ENCODE results near the gene CHRNA7. TPM values are rescaled to one million over a fixed set of nuclear protein-coding genes. Genes with fewer than 3 reads are reported as not detected.
"Not testable (repeated sequence)": the region's sequence is repeated elsewhere in the genome, so short reads cannot be mapped to it uniquely, and the experiment has no call there.

CHRNA7 gene
- polyA plus RNA-seq, 4 donors, result 4.3 to 13.7 (median 8.0) TPM

GRCh38 chr15:32196206-32196605 is 165.9 kb downstream of the CHRNA7 start:
- not testable (repeated sequence) for H3K27me3 ChIP-seq (ENCODE audit: control insufficient read depth in 3 of 3, insufficient read depth in 3 of 3, low read length in 3 of 3); H3K27ac ChIP-seq (ENCODE audit: low read depth in 1 of 3, low read length in 2 of 3); DNase-seq; H3K4me3 ChIP-seq (ENCODE audit: low read depth in 1 of 3, low read length in 3 of 3); H3K36me3 ChIP-seq (ENCODE audit: control insufficient read depth in 3 of 3, insufficient read depth in 2 of 3, low read depth in 1 of 3, low read length in 3 of 3); FAIRE-seq; H3K9me3 ChIP-seq (ENCODE audit: control insufficient read depth in 2 of 2, insufficient read depth in 1 of 2, low read depth in 1 of 2, low read length in 1 of 2); H3K4me1 ChIP-seq (ENCODE audit: control insufficient read depth in 3 of 3, insufficient read depth in 2 of 3, low read depth in 1 of 3, low read length in 2 of 3)
- 58 to 67% (median 64%) methylated on average over 2 to 3 of the region's 7 CpGs for WGBS, 3 donors

- not testable (repeated sequence) for H3K27ac ChIP-seq (ENCODE audit: low read depth in 1 of 3, low read length in 2 of 3); FAIRE-seq; H3K27me3 ChIP-seq (ENCODE audit: control insufficient read depth in 3 of 3, insufficient read depth in 3 of 3, low read length in 3 of 3); H3K9me3 ChIP-seq (ENCODE audit: control insufficient read depth in 2 of 2, insufficient read depth in 1 of 2, low read depth in 1 of 2, low read length in 1 of 2); DNase-seq; H3K4me3 ChIP-seq (ENCODE audit: low read depth in 1 of 3, low read length in 3 of 3); H3K36me3 ChIP-seq (ENCODE audit: control insufficient read depth in 3 of 3, insufficient read depth in 2 of 3, low read depth in 1 of 3, low read length in 3 of 3); H3K4me1 ChIP-seq (ENCODE audit: control insufficient read depth in 3 of 3, insufficient read depth in 2 of 3, low read depth in 1 of 3, low read length in 2 of 3)
- WGBS, 3 donors, result 62 to 91% methylated on average over 3 of the region's 5 CpGs; no CpG with 5 or more reads in 1 of the 3 donors
These were observed 168.6 kb downstream of the CHRNA7 start for GRCh38 chr15:32198938-32199337.

DNA sequence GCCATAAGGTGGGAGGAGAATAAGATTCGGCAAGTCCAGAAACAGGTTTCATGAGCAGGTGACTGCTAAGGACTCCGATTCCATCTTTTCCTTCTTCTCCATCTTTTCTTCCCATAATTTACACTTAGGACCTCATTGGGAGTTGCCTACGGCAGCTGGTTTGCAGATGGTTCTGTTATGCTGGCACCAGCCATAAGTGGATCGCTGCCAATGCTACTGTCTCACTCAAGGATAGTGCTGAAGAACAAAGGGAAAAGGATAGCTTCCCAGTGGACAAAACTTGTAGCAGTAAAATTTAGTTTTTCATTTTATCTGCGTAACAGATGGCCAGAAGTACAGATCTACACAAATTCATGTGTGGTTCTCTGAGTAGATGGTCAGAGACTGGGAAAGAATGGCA is 178.8 kb downstream of the CHRNA7 start:
- DNase-seq; H3K4me3 ChIP-seq (ENCODE audit: low read depth in 1 of 3, low read length in 3 of 3); H3K27me3 ChIP-seq (ENCODE audit: control insufficient read depth in 3 of 3, insufficient read depth in 3 of 3, low read length in 3 of 3); H3K9me3 ChIP-seq (ENCODE audit: control insufficient read depth in 2 of 2, insufficient read depth in 1 of 2, low read depth in 1 of 2, low read length in 1 of 2); H3K4me1 ChIP-seq (ENCODE audit: control insufficient read depth in 3 of 3, insufficient read depth in 2 of 3, low read depth in 1 of 3, low read length in 2 of 3); H3K36me3 ChIP-seq (ENCODE audit: control insufficient read depth in 3 of 3, insufficient read depth in 2 of 3, low read depth in 1 of 3, low read length in 3 of 3); FAIRE-seq; H3K27ac ChIP-seq (ENCODE audit: low read depth in 1 of 3, low read length in 2 of 3): not testable (repeated sequence)
- WGBS, 3 donors, result no CpG with 5 or more reads among the region's 5 CpGs

GRCh38 chr15:32218666-32219065 is 188.4 kb downstream of the CHRNA7 start:
- Histone ChIP-seq H3K4me3 (ENCODE audit: low read depth in 1 of 3, low read length in 3 of 3) (no peak overlapping the region), H3K4me1 (ENCODE audit: control insufficient read depth in 3 of 3, insufficient read depth in 2 of 3, low read depth in 1 of 3, low read length in 2 of 3) (no peaks in the 10 kb centered on the region), H3K27me3 (ENCODE audit: control insufficient read depth in 3 of 3, insufficient read depth in 3 of 3, low read length in 3 of 3) (no peaks in the 10 kb centered on the region), H3K27ac (ENCODE audit: low read depth in 1 of 3, low read length in 2 of 3) (no peak overlapping the region), H3K9me3 (ENCODE audit: control insufficient read depth in 2 of 2, insufficient read depth in 1 of 2, low read depth in 1 of 2, low read length in 1 of 2) (no peaks in the 10 kb centered on the region), H3K36me3 (ENCODE audit: control insufficient read depth in 3 of 3, insufficient read depth in 2 of 3, low read depth in 1 of 3, low read length in 3 of 3) (no peaks in the 10 kb centered on the region)
- FAIRE-seq (no peak), DNase-seq (no peak)
- 36 to 76% (median 67%) methylated on average over 3 of the region's 3 CpGs for WGBS, 3 donors

Other genes with a start within 250 kb of the CHRNA7 start
- 1 to 10 TPM in 1 of 4 donors, under 1 TPM in 3; 0.27 to 1.4 (median 0.67) TPM for gene OTUD7A, start 159.8 kb upstream of the CHRNA7 start, polyA plus RNA-seq

Data from small intestine (tissue), 7 donors.